ENCODE measurements around the gene DNAH1.

DNAH1 gene

GRCh38 chr3:52387481-52387880 lies 71.4 kb downstream of the DNAH1 start:
- no peaks in the 10 kb centered on the region for H3K27me3 ChIP-seq (replicated peaks; ENCODE audit: insufficient read depth, low read length)
- H3K27ac ChIP-seq (ENCODE audit: low read length) = no peak overlapping the region
- H2AFZ ChIP-seq (ENCODE audit: low read length) = no peak overlapping the region
- no peak overlapping the region for H3K4me2 ChIP-seq (ENCODE audit: low read depth, low read length)
- no peaks in the 10 kb centered on the region for H3K9me3 ChIP-seq (replicated peaks; ENCODE audit: insufficient read depth, low read length)
- H3K79me2 ChIP-seq (ENCODE audit: low read length) = no peaks in the 10 kb centered on the region
- H3K36me3 ChIP-seq (replicated peaks; ENCODE audit: insufficient read depth, low read length) = no peaks in the 10 kb centered on the region
- H4K20me1 ChIP-seq (ENCODE audit: insufficient read depth, low read length) = no peaks in the 10 kb centered on the region
- H3K9me2 ChIP-seq (replicated peaks; ENCODE audit: insufficient read depth, low read length) = no peaks in the 10 kb centered on the region
- H3K9ac ChIP-seq (ENCODE audit: low read length) = no peak overlapping the region
- no peak overlapping the region for H3K4me3 ChIP-seq (ENCODE audit: low read length)
- no peak for DNase-seq
- H3F3A ChIP-seq (ENCODE audit: insufficient read depth, low read length) = no peaks in the 10 kb centered on the region
- no peaks in the 10 kb centered on the region for H3K4me1 ChIP-seq (ENCODE audit: low read length)
- TF ChIP-seq EZH2 (optimal IDR thresholded peaks at IDR 0.05; ENCODE audit: low read depth, low read length) = no peak

DNA sequence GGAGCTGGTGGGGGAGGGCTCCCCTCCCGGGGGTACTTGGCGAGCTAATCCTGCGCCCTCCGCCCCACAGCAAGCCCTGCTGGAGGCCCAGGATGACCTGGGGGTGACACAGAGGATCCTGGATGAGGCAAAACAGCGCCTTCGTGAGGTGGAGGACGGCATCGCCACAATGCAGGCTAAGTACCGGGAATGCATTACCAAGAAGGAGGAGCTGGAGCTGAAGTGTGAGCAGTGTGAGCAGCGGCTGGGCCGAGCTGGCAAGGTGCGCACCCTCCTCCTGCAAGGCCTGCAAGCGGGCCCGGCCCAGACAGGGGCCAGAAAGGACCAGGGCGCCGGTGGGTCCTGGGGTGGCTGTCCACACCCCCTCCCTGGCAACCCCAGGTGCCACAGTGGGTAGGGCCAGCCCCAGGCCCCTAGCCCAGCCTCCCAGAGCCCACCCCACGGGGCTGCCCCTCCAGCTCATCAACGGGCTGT lies 72.3 kb downstream of the DNAH1 start:
- Histone ChIP-seq H3K4me1 (ENCODE audit: low read length) (no peaks in the 10 kb centered on the region), H3K36me3 (replicated peaks; ENCODE audit: insufficient read depth, low read length) (no peaks in the 10 kb centered on the region), H4K20me1 (ENCODE audit: insufficient read depth, low read length) (no peaks in the 10 kb centered on the region), H3K27ac (ENCODE audit: low read length) (no peak overlapping the region), H3K79me2 (ENCODE audit: low read length) (no peaks in the 10 kb centered on the region), H2AFZ (ENCODE audit: low read length) (no peak overlapping the region), H3K27me3 (replicated peaks; ENCODE audit: insufficient read depth, low read length) (no peaks in the 10 kb centered on the region), H3K9me2 (replicated peaks; ENCODE audit: insufficient read depth, low read length) (no peaks in the 10 kb centered on the region), H3F3A (ENCODE audit: insufficient read depth, low read length) (no peaks in the 10 kb centered on the region), H3K4me3 (ENCODE audit: low read length) (no peak overlapping the region), H3K9ac (ENCODE audit: low read length) (no peak overlapping the region), H3K9me3 (replicated peaks; ENCODE audit: insufficient read depth, low read length) (no peaks in the 10 kb centered on the region), H3K4me2 (ENCODE audit: low read depth, low read length) (no peak overlapping the region)
- TF ChIP-seq EZH2 (optimal IDR thresholded peaks at IDR 0.05; ENCODE audit: low read depth, low read length) = no peak
- TF ChIP-seq EZH2phosphoT487 (IDR thresholded peaks at IDR 0.05; ENCODE audit: low read length) = no peak
- TF ChIP-seq, protein P1, sequence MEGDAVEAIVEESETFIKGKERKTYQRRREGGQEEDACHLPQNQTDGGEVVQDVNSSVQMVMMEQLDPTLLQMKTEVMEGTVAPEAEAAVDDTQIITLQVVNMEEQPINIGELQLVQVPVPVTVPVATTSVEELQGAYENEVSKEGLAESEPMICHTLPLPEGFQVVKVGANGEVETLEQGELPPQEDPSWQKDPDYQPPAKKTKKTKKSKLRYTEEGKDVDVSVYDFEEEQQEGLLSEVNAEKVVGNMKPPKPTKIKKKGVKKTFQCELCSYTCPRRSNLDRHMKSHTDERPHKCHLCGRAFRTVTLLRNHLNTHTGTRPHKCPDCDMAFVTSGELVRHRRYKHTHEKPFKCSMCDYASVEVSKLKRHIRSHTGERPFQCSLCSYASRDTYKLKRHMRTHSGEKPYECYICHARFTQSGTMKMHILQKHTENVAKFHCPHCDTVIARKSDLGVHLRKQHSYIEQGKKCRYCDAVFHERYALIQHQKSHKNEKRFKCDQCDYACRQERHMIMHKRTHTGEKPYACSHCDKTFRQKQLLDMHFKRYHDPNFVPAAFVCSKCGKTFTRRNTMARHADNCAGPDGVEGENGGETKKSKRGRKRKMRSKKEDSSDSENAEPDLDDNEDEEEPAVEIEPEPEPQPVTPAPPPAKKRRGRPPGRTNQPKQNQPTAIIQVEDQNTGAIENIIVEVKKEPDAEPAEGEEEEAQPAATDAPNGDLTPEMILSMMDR (IDR thresholded peaks at IDR 0.05; ENCODE audit: low read length) = no peak
- DNase-seq = no peak

DNA sequence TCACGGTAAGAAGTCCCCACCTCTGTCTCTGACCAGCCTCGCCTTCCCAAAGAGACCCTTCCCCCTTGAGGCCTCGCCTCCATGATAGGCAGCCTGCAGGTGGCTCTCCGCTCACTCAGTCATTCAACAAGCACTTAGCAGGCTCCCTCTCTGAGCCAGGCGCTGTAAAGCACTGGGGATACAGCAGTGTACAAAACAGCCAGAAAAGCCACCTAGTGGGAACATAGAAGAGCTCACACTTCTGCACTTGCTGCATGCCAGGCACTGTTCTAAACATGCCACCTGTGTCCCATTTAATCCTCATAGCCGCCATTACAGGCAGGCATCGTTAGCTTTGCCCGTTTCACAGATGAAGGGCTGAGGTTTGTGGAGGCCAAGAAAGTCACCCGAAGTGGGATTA lies 72.8 kb downstream of the DNAH1 start:
- no peak overlapping the region for H3K27ac ChIP-seq (ENCODE audit: low read length)
- H3K4me3 ChIP-seq (ENCODE audit: low read length) = no peak overlapping the region
- H3K27me3 ChIP-seq (replicated peaks; ENCODE audit: insufficient read depth, low read length) = no peaks in the 10 kb centered on the region
- H3K36me3 ChIP-seq (replicated peaks; ENCODE audit: insufficient read depth, low read length) = no peaks in the 10 kb centered on the region
- H4K20me1 ChIP-seq (ENCODE audit: insufficient read depth, low read length) = no peaks in the 10 kb centered on the region
- no peaks in the 10 kb centered on the region for H3K9me3 ChIP-seq (replicated peaks; ENCODE audit: insufficient read depth, low read length)
- H3K79me2 ChIP-seq (ENCODE audit: low read length) = no peaks in the 10 kb centered on the region
- H3K4me2 ChIP-seq (ENCODE audit: low read depth, low read length) = no peak overlapping the region
- H2AFZ ChIP-seq (ENCODE audit: low read length) = no peak overlapping the region
- H3K9me2 ChIP-seq (replicated peaks; ENCODE audit: insufficient read depth, low read length) = no peaks in the 10 kb centered on the region
- no peak for DNase-seq
- H3K4me1 ChIP-seq (ENCODE audit: low read length) = no peaks in the 10 kb centered on the region
- H3K9ac ChIP-seq (ENCODE audit: low read length) = no peak overlapping the region
- H3F3A ChIP-seq (ENCODE audit: insufficient read depth, low read length) = no peaks in the 10 kb centered on the region
- TF ChIP-seq EZH2 (optimal IDR thresholded peaks at IDR 0.05; ENCODE audit: low read depth, low read length) = no peak
- no peak for TF ChIP-seq EZH2phosphoT487 (IDR thresholded peaks at IDR 0.05; ENCODE audit: low read length)
- TF ChIP-seq, protein P1 (IDR thresholded peaks at IDR 0.05; ENCODE audit: low read length) = no peak

- DNase-seq = no peak
- Histone ChIP-seq H3K9me2 (replicated peaks; ENCODE audit: insufficient read depth, low read length) (no peaks in the 10 kb centered on the region), H2AFZ (ENCODE audit: low read length) (no peak overlapping the region), H3K4me3 (ENCODE audit: low read length) (no peak overlapping the region), H3K9ac (ENCODE audit: low read length) (no peak overlapping the region), H3K4me1 (ENCODE audit: low read length) (no peaks in the 10 kb centered on the region), H4K20me1 (ENCODE audit: insufficient read depth, low read length) (no peaks in the 10 kb centered on the region), H3K36me3 (replicated peaks; ENCODE audit: insufficient read depth, low read length) (no peaks in the 10 kb centered on the region), H3K27ac (ENCODE audit: low read length) (no peak overlapping the region), H3K27me3 (replicated peaks; ENCODE audit: insufficient read depth, low read length) (no peaks in the 10 kb centered on the region), H3F3A (ENCODE audit: insufficient read depth, low read length) (no peaks in the 10 kb centered on the region), H3K79me2 (ENCODE audit: low read length) (no peaks in the 10 kb centered on the region), H3K4me2 (ENCODE audit: low read depth, low read length) (no peak overlapping the region), H3K9me3 (replicated peaks; ENCODE audit: insufficient read depth, low read length) (no peaks in the 10 kb centered on the region)
- TF ChIP-seq EZH2phosphoT487 (IDR thresholded peaks at IDR 0.05; ENCODE audit: low read length) (no peak), EZH2 (optimal IDR thresholded peaks at IDR 0.05; ENCODE audit: low read depth, low read length) (no peak)
- TF ChIP-seq, protein P1 (IDR thresholded peaks at IDR 0.05; ENCODE audit: low read length) = no peak
Observed at GRCh38 chr3:52391096-52391495, 75.0 kb downstream of the DNAH1 start.
